ENCODE measurements around the gene ASPM.

- TF ChIP-seq CTCF (conservative IDR thresholded peaks at IDR 0.05) (no peak), ZFX (IDR thresholded peaks at IDR 0.05) (no peak)
Measured at GRCh38 chr1:197145446-197146024, 934 bp downstream of the ASPM start.

Data from C4-2B (cell line).